Astrocyte (in vitro differentiated cells and primary cell): ENCODE results near the gene DPM3.

Experiments used
- EZH2 ChIP-seq: IDR thresholded peaks from 2 replicates; pipeline ENCODE4 v1.6.1; 2012; ENCODE audit warnings: mild to moderate bottlenecking, low read length, inconsistent platforms; ENCODE audit not compliant: insufficient read depth
- TF ChIP-seq, protein P1 (sequence below): IDR thresholded peaks from 2 replicates; pipeline ENCODE4 v1.5.1; 2011; ENCODE audit warnings: low read depth, mild to moderate bottlenecking, inconsistent platforms, low read length, moderate library complexity; ENCODE audit not compliant: insufficient read depth

GRCh38 chr1:155110381-155110780 is 29.9 kb downstream of the DPM3 start:
- TF ChIP-seq, protein P1, sequence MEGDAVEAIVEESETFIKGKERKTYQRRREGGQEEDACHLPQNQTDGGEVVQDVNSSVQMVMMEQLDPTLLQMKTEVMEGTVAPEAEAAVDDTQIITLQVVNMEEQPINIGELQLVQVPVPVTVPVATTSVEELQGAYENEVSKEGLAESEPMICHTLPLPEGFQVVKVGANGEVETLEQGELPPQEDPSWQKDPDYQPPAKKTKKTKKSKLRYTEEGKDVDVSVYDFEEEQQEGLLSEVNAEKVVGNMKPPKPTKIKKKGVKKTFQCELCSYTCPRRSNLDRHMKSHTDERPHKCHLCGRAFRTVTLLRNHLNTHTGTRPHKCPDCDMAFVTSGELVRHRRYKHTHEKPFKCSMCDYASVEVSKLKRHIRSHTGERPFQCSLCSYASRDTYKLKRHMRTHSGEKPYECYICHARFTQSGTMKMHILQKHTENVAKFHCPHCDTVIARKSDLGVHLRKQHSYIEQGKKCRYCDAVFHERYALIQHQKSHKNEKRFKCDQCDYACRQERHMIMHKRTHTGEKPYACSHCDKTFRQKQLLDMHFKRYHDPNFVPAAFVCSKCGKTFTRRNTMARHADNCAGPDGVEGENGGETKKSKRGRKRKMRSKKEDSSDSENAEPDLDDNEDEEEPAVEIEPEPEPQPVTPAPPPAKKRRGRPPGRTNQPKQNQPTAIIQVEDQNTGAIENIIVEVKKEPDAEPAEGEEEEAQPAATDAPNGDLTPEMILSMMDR, result no peak
- no peak for TF ChIP-seq EZH2
